ENCODE results near the gene ITGA5.

DNA sequence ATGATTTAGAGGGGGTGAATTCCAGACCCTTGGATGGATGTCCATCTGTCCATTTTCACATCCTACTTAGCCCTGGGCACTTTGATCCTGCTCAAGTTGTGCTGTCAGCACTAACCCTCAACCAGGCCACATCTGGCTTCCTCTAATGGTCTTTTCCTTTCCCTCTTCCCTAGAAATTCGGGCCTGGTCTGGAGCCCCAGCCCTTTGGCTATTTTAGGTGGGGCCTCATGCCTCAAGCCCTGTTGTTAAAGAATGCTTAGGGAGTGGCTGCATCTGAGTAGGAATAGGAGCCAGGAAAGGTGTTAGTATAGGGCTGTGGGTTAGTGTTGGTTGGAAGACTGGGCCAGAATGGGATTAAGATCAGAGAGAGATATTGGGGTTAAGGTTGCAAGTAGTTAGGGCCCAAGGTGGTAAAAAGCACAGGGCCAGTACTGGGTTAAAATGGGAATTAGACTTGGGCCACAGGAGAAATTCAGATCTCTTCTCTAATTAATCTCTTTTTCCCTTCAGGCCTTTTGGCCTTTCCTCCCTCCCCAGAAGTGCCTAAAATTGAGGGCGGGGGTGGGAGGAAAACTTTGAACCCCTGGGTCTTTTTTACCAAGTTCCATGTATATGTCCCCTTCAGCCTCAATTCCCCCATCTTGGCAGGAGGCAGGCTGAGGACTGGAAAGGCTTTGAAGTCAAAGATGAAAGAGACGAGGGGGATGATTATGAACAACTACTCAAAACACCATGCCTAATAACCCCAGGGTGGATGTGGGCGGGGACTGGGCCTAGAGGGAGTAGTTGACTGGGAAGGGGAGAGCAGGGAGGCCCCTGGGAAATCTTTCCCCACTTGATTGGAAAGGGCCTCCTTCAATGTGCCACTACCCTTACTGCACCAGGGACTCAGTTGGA is 30.6 kb downstream of the ITGA5 start:
- TF ChIP-seq, protein P1, sequence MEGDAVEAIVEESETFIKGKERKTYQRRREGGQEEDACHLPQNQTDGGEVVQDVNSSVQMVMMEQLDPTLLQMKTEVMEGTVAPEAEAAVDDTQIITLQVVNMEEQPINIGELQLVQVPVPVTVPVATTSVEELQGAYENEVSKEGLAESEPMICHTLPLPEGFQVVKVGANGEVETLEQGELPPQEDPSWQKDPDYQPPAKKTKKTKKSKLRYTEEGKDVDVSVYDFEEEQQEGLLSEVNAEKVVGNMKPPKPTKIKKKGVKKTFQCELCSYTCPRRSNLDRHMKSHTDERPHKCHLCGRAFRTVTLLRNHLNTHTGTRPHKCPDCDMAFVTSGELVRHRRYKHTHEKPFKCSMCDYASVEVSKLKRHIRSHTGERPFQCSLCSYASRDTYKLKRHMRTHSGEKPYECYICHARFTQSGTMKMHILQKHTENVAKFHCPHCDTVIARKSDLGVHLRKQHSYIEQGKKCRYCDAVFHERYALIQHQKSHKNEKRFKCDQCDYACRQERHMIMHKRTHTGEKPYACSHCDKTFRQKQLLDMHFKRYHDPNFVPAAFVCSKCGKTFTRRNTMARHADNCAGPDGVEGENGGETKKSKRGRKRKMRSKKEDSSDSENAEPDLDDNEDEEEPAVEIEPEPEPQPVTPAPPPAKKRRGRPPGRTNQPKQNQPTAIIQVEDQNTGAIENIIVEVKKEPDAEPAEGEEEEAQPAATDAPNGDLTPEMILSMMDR (IDR thresholded peaks at IDR 0.05) = no peak
- no peak for TF ChIP-seq POLR2AphosphoS5 (IDR thresholded peaks at IDR 0.05; ENCODE audit: insufficient read depth in 1 of 2, low read depth in 1 of 2)
